SK-N-SH (cell line): ENCODE measurements around the gene GALNT12. TPM values are rescaled to one million over a fixed set of nuclear protein-coding genes. Genes with fewer than 3 reads are reported as not detected.
A peak's percentile ranks its signal among the peaks of the same experiment; 100 is the strongest.

ENCODE experiments used
- CTCF ChIA-PET: fragments of 300-600, 350-600 bp; formaldehyde crosslinking; extraction: SDS; loops from one replicate; lab custom pipeline; 2021; lab: Yijun Ruan, JAX
- POLR2A ChIA-PET: fragments of 350-600 bp; sonication (Branson Sonifier 250); formaldehyde crosslinking; extraction: SDS; loops from one replicate; lab custom pipeline; 2020; ENCODE audit warnings: antibody characterized with exemption, inconsistent platforms; lab: Yijun Ruan, JAX
- DNase-seq: peaks from one replicate; pipeline ENCODE4 v3.0.0; 2012
- H2AFZ ChIP-seq: fragments of 200-600 bp; sonication (generic); 2 replicates; pipeline ENCODE4 v1.8.1; 2016; ENCODE audit warnings: antibody characterized with exemption, mild to moderate bottlenecking, low read depth
- H3F3A ChIP-seq: fragments of 200-600 bp; sonication (generic); replicated peaks from 2 replicates; pipeline ENCODE3; 2016; ENCODE audit warnings: antibody characterized with exemption, mild to moderate bottlenecking; ENCODE audit not compliant: insufficient read depth
- H3K27ac ChIP-seq, 2 experiments: fragments of 200-500 bp in 1 of 2; fragments of 200-600 bp in 1 of 2; sonication (Bioruptor generic) in 1 of 2; sonication (generic), shearing (Covaris generic) in 1 of 2; 2 replicates each; pipeline versions ENCODE4 v1.5.1 to v1.6.1; 2014 to 2016; ENCODE audit warnings: low read depth in 2 of 2, inconsistent platforms in 1 of 2, low read length in 1 of 2, mild to moderate bottlenecking in 1 of 2, mixed read lengths in 1 of 2
- H3K27me3 ChIP-seq: fragments of 200-600 bp; sonication (generic), shearing (Covaris generic); 2 replicates; pipeline ENCODE4 v1.6.1; 2016; ENCODE audit warnings: mixed run types; ENCODE audit not compliant: insufficient read depth
- H3K36me3 ChIP-seq, 2 experiments: fragments of 200-500 bp in 1 of 2; fragments of 200-600 bp in 1 of 2; sonication (Bioruptor generic) in 1 of 2; sonication (generic) in 1 of 2; replicated peaks in 1 of 2; 2 replicates each; pipeline versions ENCODE3 to v1.5.1; 2014 to 2016; ENCODE audit warnings: low read length in 1 of 2, mild to moderate bottlenecking in 1 of 2; ENCODE audit not compliant: insufficient read depth in 2 of 2, control insufficient read depth in 1 of 2
- H3K4me1 ChIP-seq, 2 experiments: fragments of 200-500 bp in 1 of 2; fragments of 200-600 bp in 1 of 2; sonication (Bioruptor generic) in 1 of 2; sonication (generic), shearing (Covaris generic) in 1 of 2; 2 replicates each; pipeline versions ENCODE4 v1.5.1 to v1.6.1; 2014 to 2016; ENCODE audit warnings: low read depth in 1 of 2, low read length in 1 of 2, mixed run types in 1 of 2; ENCODE audit not compliant: insufficient read depth in 2 of 2, control insufficient read depth in 1 of 2
- H3K4me2 ChIP-seq: fragments of 200-600 bp; sonication (generic), shearing (Covaris generic); 2 replicates; pipeline ENCODE4 v1.6.1; 2017; ENCODE audit warnings: mixed run types
- H3K4me3 ChIP-seq, 2 experiments: fragments of 200-500 bp in 1 of 2; fragments of 200-600 bp in 1 of 2; sonication (Bioruptor generic) in 1 of 2; sonication (generic), shearing (Covaris generic) in 1 of 2; 2 replicates each; pipeline versions ENCODE4 v1.5.1 to v1.8.1; 2014 to 2016; ENCODE audit warnings: low read depth in 2 of 2, inconsistent platforms in 1 of 2, low read length in 1 of 2, mild to moderate bottlenecking in 1 of 2, mixed read lengths in 1 of 2, moderate library complexity in 1 of 2
- H3K79me2 ChIP-seq: fragments of 200-600 bp; sonication (generic); 2 replicates; pipeline ENCODE4 v1.8.1; 2017; ENCODE audit warnings: mild to moderate bottlenecking; ENCODE audit not compliant: insufficient read depth
- H3K9ac ChIP-seq: fragments of 200-600 bp; sonication (generic); 2 replicates; pipeline ENCODE4 v1.6.1; 2017; ENCODE audit warnings: mixed run types
- H3K9me2 ChIP-seq: fragments of 200-600 bp; sonication (generic); 2 replicates; pipeline ENCODE4 v1.6.1; 2017; ENCODE audit warnings: mixed run types
- H3K9me3 ChIP-seq: fragments of 200-600 bp; sonication (generic); 2 replicates; pipeline ENCODE4 v1.6.1; 2017; ENCODE audit warnings: mixed run types, mild to moderate bottlenecking, moderate library complexity
- H4K20me1 ChIP-seq: fragments of 200-600 bp; sonication (generic); 2 replicates; pipeline ENCODE4 v1.6.1; 2017; ENCODE audit warnings: mild to moderate bottlenecking, mixed run types; ENCODE audit not compliant: insufficient read depth
- ELF1 ChIP-seq: IDR thresholded peaks from 2 replicates; pipeline ENCODE4 v1.4.0; 2012
- MEF2A ChIP-seq: IDR thresholded peaks from 2 replicates; pipeline ENCODE4 v1.4.0; 2012; ENCODE audit warnings: low read depth, borderline replicate concordance
- NFIC ChIP-seq: IDR thresholded peaks from 2 replicates; pipeline ENCODE4 v1.4.0; 2012; ENCODE audit warnings: borderline replicate concordance
- RAD21 ChIP-seq: IDR thresholded peaks from 2 replicates; pipeline ENCODE4 v1.6.1; 2012; ENCODE audit warnings: mild to moderate bottlenecking, low read length
- RFX5 ChIP-seq: IDR thresholded peaks from 2 replicates; pipeline ENCODE4 v1.6.1; 2012; ENCODE audit warnings: mild to moderate bottlenecking, improper control_type of control experiment, low read length
- RXRA ChIP-seq: IDR thresholded peaks from 2 replicates; pipeline ENCODE4 v1.4.0; 2012; ENCODE audit warnings: low read depth, mild to moderate bottlenecking, borderline replicate concordance
- SIN3A ChIP-seq: IDR thresholded peaks from 2 replicates; pipeline ENCODE4 v1.6.1; 2012; ENCODE audit warnings: low read depth, mild to moderate bottlenecking, low read length, moderate library complexity, borderline replicate concordance
- SMC3 ChIP-seq: IDR thresholded peaks from 2 replicates; pipeline ENCODE4 v1.6.1; 2012; ENCODE audit warnings: low read depth, low read length, improper control_type of control experiment
- TCF12 ChIP-seq: IDR thresholded peaks from 2 replicates; pipeline ENCODE4 v1.4.0; 2012
- TEAD4 ChIP-seq: IDR thresholded peaks from 2 replicates; pipeline ENCODE4 v1.4.0; 2012; ENCODE audit warnings: mild to moderate bottlenecking, borderline replicate concordance; ENCODE audit not compliant: insufficient read depth
- WGBS: methylation state at CpG from one replicate; pipeline ENCODE4 v1.1.6; 2017; ENCODE audit warnings: low lambda C conversion rate; 5-methylcytosine and 5-hydroxymethylcytosine counted together
- polyA plus RNA-seq, 3 experiments: library from polyadenylated mRNA; depleted of rRNA; stranded (reverse); fragments of >200 nt; gene quantifications; 2 replicates each; pipeline ENCODE4 v1.2.3, GENCODE V29; 2012
- TF ChIP-seq, protein P1 (sequence below): IDR thresholded peaks from 2 replicates; pipeline ENCODE4; 2012
- TF ChIP-seq, protein P2 (sequence below): fragments of 150-350 bp; IDR thresholded peaks from 2 replicates; pipeline ENCODE4 v1.6.1; 2016; ENCODE audit warnings: mild to moderate bottlenecking, low read depth, low read length
- TF ChIP-seq, protein P3 (sequence below): fragments of 200-600 bp; sonication (generic); IDR thresholded peaks from 2 replicates; pipeline ENCODE4 v1.6.1; 2017; ENCODE audit warnings: antibody characterized with exemption, mild to moderate bottlenecking, moderate library complexity
- TF ChIP-seq, protein P4 (sequence below): IDR thresholded peaks from 2 replicates; pipeline ENCODE4 v1.4.0; 2012; ENCODE audit warnings: low read depth, borderline replicate concordance
- TF ChIP-seq, protein P5 (sequence below): fragments of 150-350 bp; IDR thresholded peaks from 2 replicates; pipeline ENCODE4 v1.6.1; 2017; ENCODE audit warnings: antibody characterized with exemption, low read length, low read depth, borderline replicate concordance

Gene GALNT12
- polyA plus RNA-seq, 1 of the 3 experiments (the other 2 are of a cell fraction), result 7.4 TPM

DNA sequence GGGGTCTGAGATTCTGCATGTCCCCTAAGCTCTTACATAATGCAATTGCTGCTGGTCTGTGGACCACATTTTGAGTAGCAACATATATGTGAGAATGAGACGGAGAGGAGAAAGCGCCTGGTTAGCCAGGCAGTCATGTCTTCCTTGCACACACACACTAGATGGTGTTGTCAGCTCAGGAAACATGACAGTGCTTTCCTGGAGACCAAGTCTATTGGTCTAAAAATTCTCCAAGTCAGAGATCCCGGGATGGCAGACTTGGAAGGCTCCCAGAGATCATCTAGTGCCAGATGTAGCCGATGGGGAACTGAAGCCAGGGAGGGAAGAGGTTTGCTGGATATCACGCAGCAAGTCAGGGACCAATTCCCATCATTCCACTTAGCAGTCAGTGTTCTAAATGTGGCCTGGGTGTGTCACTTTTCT, 53.4 kb downstream of the GALNT12 start:
- Histone ChIP-seq H3K4me1 (peaks cover 0 to 3% of the 10 kb centered on the region in 2 experiments; a peak in 2 of 4 replicates), H3K27ac (no peak overlapping the region), H3K9me3 (no peaks in the 10 kb centered on the region), H3K4me2 (no peak overlapping the region), H2AFZ (no peak overlapping the region), H3K4me3 (no peak overlapping the region), H3K79me2 (no peaks in the 10 kb centered on the region), H3K9me2 (no peaks in the 10 kb centered on the region), H3K27me3 (no peaks in the 10 kb centered on the region), H3K36me3 (no peaks in the 10 kb centered on the region), H3F3A (no peaks in the 10 kb centered on the region), H3K9ac (no peak overlapping the region), H4K20me1 (no peaks in the 10 kb centered on the region)
- CTCF ChIA-PET, result interaction anchor here (0.9 to 3.4 kb wide), 5 partner anchors 12 to 280 kb away, joined by 3 to 19 read pairs (median 3); no protein-coding TSS in a partner anchor
- 53% methylated on average over 3 of the region's 5 CpGs for WGBS
- TF ChIP-seq NFIC (peak; percentile 69), RFX5 (no peak), SMC3 (peak; percentile 65), ELF1 (no peak), TEAD4 (no peak), RAD21 (peak; percentile 77), TCF12 (peak; percentile 75), RXRA (no peak), MEF2A (no peak), SIN3A (no peak)
- TF ChIP-seq, protein P1, sequence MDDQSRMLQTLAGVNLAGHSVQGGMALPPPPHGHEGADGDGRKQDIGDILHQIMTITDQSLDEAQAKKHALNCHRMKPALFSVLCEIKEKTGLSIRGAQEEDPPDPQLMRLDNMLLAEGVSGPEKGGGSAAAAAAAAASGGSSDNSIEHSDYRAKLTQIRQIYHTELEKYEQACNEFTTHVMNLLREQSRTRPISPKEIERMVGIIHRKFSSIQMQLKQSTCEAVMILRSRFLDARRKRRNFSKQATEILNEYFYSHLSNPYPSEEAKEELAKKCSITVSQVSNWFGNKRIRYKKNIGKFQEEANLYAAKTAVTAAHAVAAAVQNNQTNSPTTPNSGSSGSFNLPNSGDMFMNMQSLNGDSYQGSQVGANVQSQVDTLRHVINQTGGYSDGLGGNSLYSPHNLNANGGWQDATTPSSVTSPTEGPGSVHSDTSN, result no peak
- TF ChIP-seq, protein P2, sequence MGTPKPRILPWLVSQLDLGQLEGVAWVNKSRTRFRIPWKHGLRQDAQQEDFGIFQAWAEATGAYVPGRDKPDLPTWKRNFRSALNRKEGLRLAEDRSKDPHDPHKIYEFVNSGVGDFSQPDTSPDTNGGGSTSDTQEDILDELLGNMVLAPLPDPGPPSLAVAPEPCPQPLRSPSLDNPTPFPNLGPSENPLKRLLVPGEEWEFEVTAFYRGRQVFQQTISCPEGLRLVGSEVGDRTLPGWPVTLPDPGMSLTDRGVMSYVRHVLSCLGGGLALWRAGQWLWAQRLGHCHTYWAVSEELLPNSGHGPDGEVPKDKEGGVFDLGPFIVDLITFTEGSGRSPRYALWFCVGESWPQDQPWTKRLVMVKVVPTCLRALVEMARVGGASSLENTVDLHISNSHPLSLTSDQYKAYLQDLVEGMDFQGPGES, result no peak
- TF ChIP-seq, protein P3, sequence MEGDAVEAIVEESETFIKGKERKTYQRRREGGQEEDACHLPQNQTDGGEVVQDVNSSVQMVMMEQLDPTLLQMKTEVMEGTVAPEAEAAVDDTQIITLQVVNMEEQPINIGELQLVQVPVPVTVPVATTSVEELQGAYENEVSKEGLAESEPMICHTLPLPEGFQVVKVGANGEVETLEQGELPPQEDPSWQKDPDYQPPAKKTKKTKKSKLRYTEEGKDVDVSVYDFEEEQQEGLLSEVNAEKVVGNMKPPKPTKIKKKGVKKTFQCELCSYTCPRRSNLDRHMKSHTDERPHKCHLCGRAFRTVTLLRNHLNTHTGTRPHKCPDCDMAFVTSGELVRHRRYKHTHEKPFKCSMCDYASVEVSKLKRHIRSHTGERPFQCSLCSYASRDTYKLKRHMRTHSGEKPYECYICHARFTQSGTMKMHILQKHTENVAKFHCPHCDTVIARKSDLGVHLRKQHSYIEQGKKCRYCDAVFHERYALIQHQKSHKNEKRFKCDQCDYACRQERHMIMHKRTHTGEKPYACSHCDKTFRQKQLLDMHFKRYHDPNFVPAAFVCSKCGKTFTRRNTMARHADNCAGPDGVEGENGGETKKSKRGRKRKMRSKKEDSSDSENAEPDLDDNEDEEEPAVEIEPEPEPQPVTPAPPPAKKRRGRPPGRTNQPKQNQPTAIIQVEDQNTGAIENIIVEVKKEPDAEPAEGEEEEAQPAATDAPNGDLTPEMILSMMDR, result peak; percentile 74
- TF ChIP-seq, protein P4, sequence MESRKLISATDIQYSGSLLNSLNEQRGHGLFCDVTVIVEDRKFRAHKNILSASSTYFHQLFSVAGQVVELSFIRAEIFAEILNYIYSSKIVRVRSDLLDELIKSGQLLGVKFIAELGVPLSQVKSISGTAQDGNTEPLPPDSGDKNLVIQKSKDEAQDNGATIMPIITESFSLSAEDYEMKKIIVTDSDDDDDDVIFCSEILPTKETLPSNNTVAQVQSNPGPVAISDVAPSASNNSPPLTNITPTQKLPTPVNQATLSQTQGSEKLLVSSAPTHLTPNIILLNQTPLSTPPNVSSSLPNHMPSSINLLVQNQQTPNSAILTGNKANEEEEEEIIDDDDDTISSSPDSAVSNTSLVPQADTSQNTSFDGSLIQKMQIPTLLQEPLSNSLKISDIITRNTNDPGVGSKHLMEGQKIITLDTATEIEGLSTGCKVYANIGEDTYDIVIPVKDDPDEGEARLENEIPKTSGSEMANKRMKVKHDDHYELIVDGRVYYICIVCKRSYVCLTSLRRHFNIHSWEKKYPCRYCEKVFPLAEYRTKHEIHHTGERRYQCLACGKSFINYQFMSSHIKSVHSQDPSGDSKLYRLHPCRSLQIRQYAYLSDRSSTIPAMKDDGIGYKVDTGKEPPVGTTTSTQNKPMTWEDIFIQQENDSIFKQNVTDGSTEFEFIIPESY, result no peak
- TF ChIP-seq, protein P5, sequence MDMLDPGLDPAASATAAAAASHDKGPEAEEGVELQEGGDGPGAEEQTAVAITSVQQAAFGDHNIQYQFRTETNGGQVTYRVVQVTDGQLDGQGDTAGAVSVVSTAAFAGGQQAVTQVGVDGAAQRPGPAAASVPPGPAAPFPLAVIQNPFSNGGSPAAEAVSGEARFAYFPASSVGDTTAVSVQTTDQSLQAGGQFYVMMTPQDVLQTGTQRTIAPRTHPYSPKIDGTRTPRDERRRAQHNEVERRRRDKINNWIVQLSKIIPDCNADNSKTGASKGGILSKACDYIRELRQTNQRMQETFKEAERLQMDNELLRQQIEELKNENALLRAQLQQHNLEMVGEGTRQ, result no peak
- POLR2A ChIA-PET, result interaction anchor here (0.6 kb wide), 1 partner anchor 13 kb away, joined by 3 read pairs; no protein-coding TSS in a partner anchor
- DNase-seq, result peak; percentile 49
